Measurements from ENCODE around the gene C11orf52. TPM values are rescaled to one million over a fixed set of nuclear protein-coding genes. Genes with fewer than 3 reads are reported as not detected.

C11orf52 gene
- total and polyA plus RNA-seq, 2 of the 13 experiments (the other 11 are each of a cell fraction or from before 2014, with no cell fraction given) = 7.4 to 11.0 TPM

DNA sequence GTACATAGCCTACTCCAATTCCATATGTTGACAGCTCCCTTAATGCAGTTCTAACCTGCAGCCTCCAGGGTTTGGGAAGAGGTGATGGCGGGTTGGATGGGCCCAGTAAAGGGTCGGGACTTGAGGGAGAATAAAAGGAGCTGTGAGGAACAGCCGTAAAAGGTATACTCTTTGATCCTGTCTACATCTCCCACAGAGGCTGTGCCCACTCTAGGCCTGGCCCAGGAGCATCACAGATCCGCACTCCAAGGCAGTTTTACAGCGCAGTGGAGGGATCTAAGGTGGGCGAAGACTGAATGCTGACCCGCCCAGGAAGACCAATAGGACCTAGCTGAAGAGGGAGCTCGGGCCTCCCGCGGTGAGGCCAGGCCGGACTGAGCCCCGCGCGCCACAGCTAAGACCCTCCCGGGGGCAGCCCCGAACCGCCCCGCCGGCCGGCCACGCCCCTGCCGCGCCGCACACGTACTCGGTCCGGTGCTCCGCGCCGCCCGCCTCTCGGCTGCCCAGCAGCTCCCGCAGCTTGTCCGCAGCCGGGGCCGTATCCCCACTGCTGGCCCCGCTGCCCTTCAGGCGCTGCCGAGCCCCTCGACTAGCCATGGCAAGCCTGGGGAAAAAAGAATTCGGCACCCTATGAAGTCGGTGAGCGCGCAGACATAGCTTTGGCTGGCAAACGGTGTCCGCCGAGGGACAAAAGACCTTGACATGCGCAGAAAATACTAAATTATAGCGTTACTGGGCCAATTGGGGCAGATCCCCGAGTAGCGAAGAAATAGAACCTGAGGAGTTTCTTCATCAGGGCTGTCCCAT is 47.6 kb upstream of the C11orf52 start, which contains the start of gene ALG9 (continued):
- TF ChIP-seq, protein P1, sequence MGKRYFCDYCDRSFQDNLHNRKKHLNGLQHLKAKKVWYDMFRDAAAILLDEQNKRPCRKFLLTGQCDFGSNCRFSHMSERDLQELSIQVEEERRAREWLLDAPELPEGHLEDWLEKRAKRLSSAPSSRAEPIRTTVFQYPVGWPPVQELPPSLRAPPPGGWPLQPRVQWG (CRISPR knock-in tag; IDR thresholded peaks at IDR 0.05; ENCODE audit: borderline replicate concordance, low read depth) = no peak
- TF ChIP-seq POLR2A (IDR thresholded peaks at IDR 0.05; ENCODE audit: insufficient read depth in 1 of 2, low read depth in 2 of 2, low read length in 2 of 2) = peak; percentile 57 to 62
- TF ChIP-seq FOXK1 (CRISPR knock-in tag; IDR thresholded peaks at IDR 0.05; ENCODE audit: borderline replicate concordance, low read depth) = no peak
- TF ChIP-seq KLF11 (CRISPR knock-in tag; IDR thresholded peaks at IDR 0.05) = no peak
- TF ChIP-seq ZNF891 (CRISPR knock-in tag; IDR thresholded peaks at IDR 0.05) = no peak
- TF ChIP-seq RELA (CRISPR knock-in tag; IDR thresholded peaks at IDR 0.05) = 0 out of 2 replicates have a peak, but pooled peaks have one; percentile 67
- TF ChIP-seq, protein P2, sequence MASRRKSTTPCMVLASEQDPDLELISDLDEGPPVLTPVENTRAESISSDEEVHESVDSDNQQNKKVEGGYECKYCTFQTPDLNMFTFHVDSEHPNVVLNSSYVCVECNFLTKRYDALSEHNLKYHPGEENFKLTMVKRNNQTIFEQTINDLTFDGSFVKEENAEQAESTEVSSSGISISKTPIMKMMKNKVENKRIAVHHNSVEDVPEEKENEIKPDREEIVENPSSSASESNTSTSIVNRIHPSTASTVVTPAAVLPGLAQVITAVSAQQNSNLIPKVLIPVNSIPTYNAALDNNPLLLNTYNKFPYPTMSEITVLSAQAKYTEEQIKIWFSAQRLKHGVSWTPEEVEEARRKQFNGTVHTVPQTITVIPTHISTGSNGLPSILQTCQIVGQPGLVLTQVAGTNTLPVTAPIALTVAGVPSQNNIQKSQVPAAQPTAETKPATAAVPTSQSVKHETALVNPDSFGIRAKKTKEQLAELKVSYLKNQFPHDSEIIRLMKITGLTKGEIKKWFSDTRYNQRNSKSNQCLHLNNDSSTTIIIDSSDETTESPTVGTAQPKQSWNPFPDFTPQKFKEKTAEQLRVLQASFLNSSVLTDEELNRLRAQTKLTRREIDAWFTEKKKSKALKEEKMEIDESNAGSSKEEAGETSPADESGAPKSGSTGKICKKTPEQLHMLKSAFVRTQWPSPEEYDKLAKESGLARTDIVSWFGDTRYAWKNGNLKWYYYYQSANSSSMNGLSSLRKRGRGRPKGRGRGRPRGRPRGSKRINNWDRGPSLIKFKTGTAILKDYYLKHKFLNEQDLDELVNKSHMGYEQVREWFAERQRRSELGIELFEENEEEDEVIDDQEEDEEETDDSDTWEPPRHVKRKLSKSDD (CRISPR knock-in tag; IDR thresholded peaks at IDR 0.05; ENCODE audit: low read depth) = peak; percentile 93
- TF ChIP-seq ZNF33A (CRISPR knock-in tag; IDR thresholded peaks at IDR 0.05; ENCODE audit: borderline replicate concordance) = no peak
- no peak for TF ChIP-seq FOXA1 (IDR thresholded peaks at IDR 0.05)
- no peak for TF ChIP-seq FOXA1 (CRISPR knock-in tag; IDR thresholded peaks at IDR 0.05)
- no peak for TF ChIP-seq SOX13 (IDR thresholded peaks at IDR 0.05)
- peak in 1 of 2 experiments; percentile 39; a peak in 1 of 4 replicates for TF ChIP-seq SOX13 (CRISPR knock-in tag; conservative IDR thresholded peaks at IDR 0.05 in 1 of 2, IDR thresholded peaks at IDR 0.05 in 1 of 2)
- no peak for TF ChIP-seq ZNF367 (CRISPR knock-in tag; IDR thresholded peaks at IDR 0.05; ENCODE audit: borderline replicate concordance)
- TF ChIP-seq ZNF720 (CRISPR knock-in tag; IDR thresholded peaks at IDR 0.05) = no peak
- peak; percentile 84 for TF ChIP-seq ZIK1 (CRISPR knock-in tag; IDR thresholded peaks at IDR 0.05; ENCODE audit: borderline replicate concordance, low read depth)
- TF ChIP-seq, protein P3, sequence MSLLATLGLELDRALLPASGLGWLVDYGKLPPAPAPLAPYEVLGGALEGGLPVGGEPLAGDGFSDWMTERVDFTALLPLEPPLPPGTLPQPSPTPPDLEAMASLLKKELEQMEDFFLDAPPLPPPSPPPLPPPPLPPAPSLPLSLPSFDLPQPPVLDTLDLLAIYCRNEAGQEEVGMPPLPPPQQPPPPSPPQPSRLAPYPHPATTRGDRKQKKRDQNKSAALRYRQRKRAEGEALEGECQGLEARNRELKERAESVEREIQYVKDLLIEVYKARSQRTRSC (CRISPR knock-in tag; IDR thresholded peaks at IDR 0.05; ENCODE audit: low read depth) = no peak
- peak; percentile 81; the same call in 1 of the 2 replicates for TF ChIP-seq KDM5B (CRISPR knock-in tag; IDR thresholded peaks at IDR 0.05; ENCODE audit: borderline replicate concordance)
- TF ChIP-seq ZC3H13 (CRISPR knock-in tag; IDR thresholded peaks at IDR 0.05) = no peak
- TF ChIP-seq KLF15 (CRISPR knock-in tag; IDR thresholded peaks at IDR 0.05; ENCODE audit: borderline replicate concordance) = no peak
- no peak for TF ChIP-seq ELF3 (CRISPR knock-in tag; IDR thresholded peaks at IDR 0.05)
- TF ChIP-seq GABPA (IDR thresholded peaks at IDR 0.05; ENCODE audit: low read depth, low read length) = no peak
- no peak for TF ChIP-seq GABPA (CRISPR knock-in tag; IDR thresholded peaks at IDR 0.05; ENCODE audit: low read depth)
- TF ChIP-seq HNF4A (CRISPR knock-in tag; IDR thresholded peaks at IDR 0.05) = 0 out of 2 replicates have a peak, but pooled peaks have one; percentile 22
- TF ChIP-seq ARID2 (CRISPR knock-in tag; IDR thresholded peaks at IDR 0.05; ENCODE audit: borderline replicate concordance) = 0 out of 2 replicates have a peak, but pooled peaks have one; percentile 35
- 0 out of 2 replicates have a peak, but pooled peaks have one; percentile 45 for TF ChIP-seq ZNF567 (CRISPR knock-in tag; IDR thresholded peaks at IDR 0.05; ENCODE audit: borderline replicate concordance)
- TF ChIP-seq ZNF629 (CRISPR knock-in tag; conservative IDR thresholded peaks at IDR 0.05) = 0 out of 2 replicates have a peak, but pooled peaks have one; percentile 33
- TF ChIP-seq SIN3A (IDR thresholded peaks at IDR 0.05; ENCODE audit: borderline replicate concordance, low read depth, low read length) = peak; percentile 34; the same call in 1 of the 2 replicates
